ENCODE data around the gene TTL.
"Not testable (repeated sequence)": the region's sequence is repeated elsewhere in the genome, so short reads cannot be mapped to it uniquely, and the experiment has no call there.

TTL gene

GRCh38 chr2:112476434-112476833 lies 5.5 kb upstream of the TTL start:
- no peak for DNase-seq

GRCh38 chr2:112480530-112481049 lies 1.4 kb upstream of the TTL start:
- DNase-seq = no peak

GRCh38 chr2:112481050-112481527 lies 867 bp upstream of the TTL start:
- peak; percentile 69 for DNase-seq

GRCh38 chr2:112482309-112483041 lies 519 bp downstream of the TTL start:
- peak; percentile 53 for DNase-seq

GRCh38 chr2:112483042-112483473 lies 1.1 kb downstream of the TTL start:
- DNase-seq = peak; percentile 21

- DNase-seq = no peak
Measured at GRCh38 chr2:112483831-112484230, 1.9 kb downstream of the TTL start.

- no peak for DNase-seq
Measured at GRCh38 chr2:112485849-112486248, 3.9 kb downstream of the TTL start.

- no peak for DNase-seq
Measured at GRCh38 chr2:112486895-112487294, 4.9 kb downstream of the TTL start.

GRCh38 chr2:112487444-112487961 lies 5.5 kb downstream of the TTL start:
- no peak for DNase-seq

- DNase-seq = no peak
Measured at GRCh38 chr2:112488201-112488600, 6.2 kb downstream of the TTL start.

GRCh38 chr2:112491946-112492345 lies 10.0 kb downstream of the TTL start:
- DNase-seq = no peak

GRCh38 chr2:112493048-112493447 lies 11.1 kb downstream of the TTL start:
- DNase-seq = no peak

GRCh38 chr2:112493858-112494648 lies 12.1 kb downstream of the TTL start:
- no peak for DNase-seq

GRCh38 chr2:112494828-112495227 lies 12.9 kb downstream of the TTL start:
- DNase-seq = no peak

- not testable (repeated sequence) for DNase-seq
Measured at GRCh38 chr2:112495878-112496277, 13.9 kb downstream of the TTL start.

- DNase-seq = not testable (repeated sequence)
Measured at GRCh38 chr2:112500850-112501484, 19.0 kb downstream of the TTL start.

GRCh38 chr2:112509239-112509998 lies 27.5 kb downstream of the TTL start:
- not testable (repeated sequence) for DNase-seq

GRCh38 chr2:112516801-112517200 lies 34.8 kb downstream of the TTL start:
- no peak for DNase-seq

GRCh38 chr2:112518807-112519206 lies 36.9 kb downstream of the TTL start:
- DNase-seq = no peak

- DNase-seq = no peak
Measured at GRCh38 chr2:112519506-112519905, 37.5 kb downstream of the TTL start.

GRCh38 chr2:112520234-112520783 lies 38.4 kb downstream of the TTL start:
- DNase-seq = no peak

GRCh38 chr2:112523291-112523777 lies 41.4 kb downstream of the TTL start:
- no peak for DNase-seq

Measured in NCI-H2171 (cell line).